Subcutaneous adipose tissue (tissue), 4 donors: ENCODE measurements around the gene AP3B1. TPM values are rescaled to one million over a fixed set of nuclear protein-coding genes. Genes with fewer than 3 reads are reported as not detected.

Experiments
- total RNA-seq, 4 donors: library from RNA; depleted of rRNA; stranded (reverse); fragments of >200 nt; gene quantifications; one replicate each; pipeline ENCODE4 v1.1.0, GENCODE V29; 2016
- TF ChIP-seq, protein P1 (sequence below): fragments of 450-650 bp; IDR thresholded peaks from one replicate; pipeline ENCODE4 v1.5.1; 2016; ENCODE audit warnings: low read depth, mild to moderate bottlenecking, control low read depth, antibody characterized with exemption, moderate library complexity

The AP3B1 gene
- total RNA-seq, 4 donors from 2014 or later: 44.6 to 71.4 (median 47.8) TPM

GRCh38 chr5:78009937-78010527 is 284.5 kb downstream of the AP3B1 start:
- TF ChIP-seq, protein P1, sequence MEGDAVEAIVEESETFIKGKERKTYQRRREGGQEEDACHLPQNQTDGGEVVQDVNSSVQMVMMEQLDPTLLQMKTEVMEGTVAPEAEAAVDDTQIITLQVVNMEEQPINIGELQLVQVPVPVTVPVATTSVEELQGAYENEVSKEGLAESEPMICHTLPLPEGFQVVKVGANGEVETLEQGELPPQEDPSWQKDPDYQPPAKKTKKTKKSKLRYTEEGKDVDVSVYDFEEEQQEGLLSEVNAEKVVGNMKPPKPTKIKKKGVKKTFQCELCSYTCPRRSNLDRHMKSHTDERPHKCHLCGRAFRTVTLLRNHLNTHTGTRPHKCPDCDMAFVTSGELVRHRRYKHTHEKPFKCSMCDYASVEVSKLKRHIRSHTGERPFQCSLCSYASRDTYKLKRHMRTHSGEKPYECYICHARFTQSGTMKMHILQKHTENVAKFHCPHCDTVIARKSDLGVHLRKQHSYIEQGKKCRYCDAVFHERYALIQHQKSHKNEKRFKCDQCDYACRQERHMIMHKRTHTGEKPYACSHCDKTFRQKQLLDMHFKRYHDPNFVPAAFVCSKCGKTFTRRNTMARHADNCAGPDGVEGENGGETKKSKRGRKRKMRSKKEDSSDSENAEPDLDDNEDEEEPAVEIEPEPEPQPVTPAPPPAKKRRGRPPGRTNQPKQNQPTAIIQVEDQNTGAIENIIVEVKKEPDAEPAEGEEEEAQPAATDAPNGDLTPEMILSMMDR: no peak

- TF ChIP-seq, protein P1: no peak
Measured at GRCh38 chr5:78008356-78008967, 286.0 kb downstream of the AP3B1 start.

GRCh38 chr5:78007233-78007632 is 287.3 kb downstream of the AP3B1 start:
- TF ChIP-seq, protein P1: no peak

- TF ChIP-seq, protein P1: no peak
Measured at GRCh38 chr5:78006449-78006848, 288.0 kb downstream of the AP3B1 start.

GRCh38 chr5:78005021-78005785 is 289.3 kb downstream of the AP3B1 start:
- TF ChIP-seq, protein P1: no peak

- TF ChIP-seq, protein P1: no peak
Measured at GRCh38 chr5:78004559-78004958, 289.9 kb downstream of the AP3B1 start.

DNA sequence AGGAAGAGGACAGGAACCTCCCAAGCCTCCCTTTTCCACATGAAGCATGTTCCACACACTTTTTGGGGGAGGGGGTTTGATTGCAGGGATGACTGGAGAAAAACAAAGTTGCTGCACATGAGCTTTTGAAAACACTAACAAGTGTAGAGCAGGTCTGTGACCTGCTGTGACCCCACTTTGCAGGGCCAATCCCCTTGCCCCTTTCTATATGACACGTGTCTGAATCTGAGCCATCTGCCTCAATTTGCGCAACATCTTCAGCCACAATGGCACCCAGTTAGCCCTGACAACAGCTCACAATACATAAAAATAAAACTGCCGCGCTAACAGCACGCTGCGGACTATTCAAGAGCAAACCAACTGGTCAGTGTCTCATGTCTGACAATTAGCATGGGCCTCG is 290.6 kb downstream of the AP3B1 start:
- TF ChIP-seq, protein P1: no peak
